Mammary epithelial cell (primary cell): ENCODE measurements around the gene MCAT.

ENCODE experiments used
- EZH2 ChIP-seq: IDR thresholded peaks from 2 replicates; pipeline ENCODE4 v1.6.1; 2012; ENCODE audit warnings: low read length, inconsistent platforms, borderline replicate concordance
- TF ChIP-seq, protein P1 (sequence below), 2 donors: IDR thresholded peaks in 1 of 2; conservative IDR thresholded peaks in 1 of 2; 2 replicates each; pipeline ENCODE4 v1.5.1; 2011 to 2012; ENCODE audit warnings: inconsistent platforms in 2 of 2, low read length in 2 of 2, mild to moderate bottlenecking in 2 of 2, control low read depth in 1 of 2, low read depth in 1 of 2; ENCODE audit not compliant: insufficient read depth in 1 of 2; ENCODE audit errors: extremely low read depth in 1 of 2

DNA sequence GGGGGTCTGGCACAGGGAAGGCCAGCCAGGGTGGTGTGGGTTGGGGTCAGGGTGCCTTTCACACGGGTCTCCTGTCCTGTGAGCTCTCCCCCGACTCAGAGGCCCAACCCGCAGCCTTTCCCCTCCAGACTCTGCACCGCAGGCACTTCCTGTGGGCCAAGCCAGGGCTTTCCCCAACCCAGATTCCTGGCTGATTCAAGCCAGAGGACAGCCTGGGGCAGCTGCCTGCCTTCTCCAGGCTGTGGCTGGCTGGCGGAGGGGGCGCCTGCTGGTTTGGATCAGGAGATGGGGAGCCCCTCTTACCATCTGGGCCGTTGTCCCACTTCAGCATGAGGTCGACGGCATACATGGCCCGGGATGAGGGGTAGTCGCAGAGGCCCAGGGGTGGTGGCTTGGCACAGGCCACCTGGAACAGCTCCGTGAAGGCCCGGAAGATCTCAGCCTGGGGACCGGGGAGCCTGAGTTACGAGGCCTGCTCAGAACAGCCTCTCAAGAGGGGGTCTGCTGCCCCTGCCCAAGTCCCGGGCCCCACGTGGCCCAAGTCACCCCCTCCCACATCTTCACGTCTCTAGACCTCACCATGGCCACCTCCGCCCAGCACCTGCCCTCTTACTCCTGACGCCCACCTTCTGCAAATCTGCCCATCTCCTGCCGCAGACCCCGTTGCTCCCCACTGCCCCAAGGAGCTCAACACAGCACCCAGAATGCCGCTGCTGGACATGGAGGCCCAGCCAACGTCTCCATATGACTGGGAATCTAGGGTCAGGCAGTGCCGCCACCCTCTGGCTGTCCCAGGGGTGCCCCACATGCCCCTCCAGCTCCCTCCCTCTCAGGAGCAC lies 25.5 kb upstream of the MCAT start:
- TF ChIP-seq, protein P1, sequence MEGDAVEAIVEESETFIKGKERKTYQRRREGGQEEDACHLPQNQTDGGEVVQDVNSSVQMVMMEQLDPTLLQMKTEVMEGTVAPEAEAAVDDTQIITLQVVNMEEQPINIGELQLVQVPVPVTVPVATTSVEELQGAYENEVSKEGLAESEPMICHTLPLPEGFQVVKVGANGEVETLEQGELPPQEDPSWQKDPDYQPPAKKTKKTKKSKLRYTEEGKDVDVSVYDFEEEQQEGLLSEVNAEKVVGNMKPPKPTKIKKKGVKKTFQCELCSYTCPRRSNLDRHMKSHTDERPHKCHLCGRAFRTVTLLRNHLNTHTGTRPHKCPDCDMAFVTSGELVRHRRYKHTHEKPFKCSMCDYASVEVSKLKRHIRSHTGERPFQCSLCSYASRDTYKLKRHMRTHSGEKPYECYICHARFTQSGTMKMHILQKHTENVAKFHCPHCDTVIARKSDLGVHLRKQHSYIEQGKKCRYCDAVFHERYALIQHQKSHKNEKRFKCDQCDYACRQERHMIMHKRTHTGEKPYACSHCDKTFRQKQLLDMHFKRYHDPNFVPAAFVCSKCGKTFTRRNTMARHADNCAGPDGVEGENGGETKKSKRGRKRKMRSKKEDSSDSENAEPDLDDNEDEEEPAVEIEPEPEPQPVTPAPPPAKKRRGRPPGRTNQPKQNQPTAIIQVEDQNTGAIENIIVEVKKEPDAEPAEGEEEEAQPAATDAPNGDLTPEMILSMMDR (conservative IDR thresholded peaks at IDR 0.05 in 1 of 2, IDR thresholded peaks at IDR 0.05 in 1 of 2; ENCODE audit: extremely low read depth in 1 of 2, insufficient read depth in 1 of 2, low read depth in 1 of 2, low read length in 2 of 2) = no peak
- no peak for TF ChIP-seq EZH2
